Measurements from ENCODE around the gene XYLT1.

The XYLT1 gene

GRCh38 chr16:17155485-17155884 lies 315.3 kb downstream of the XYLT1 start:
- Histone ChIP-seq H3K4me3 (no peak overlapping the region), H3K27ac (no peak overlapping the region)
- no peak for DNase-seq (ENCODE audit: low spot score)
- TF ChIP-seq CTCF (IDR thresholded peaks at IDR 0.05), result no peak

- DNase-seq (ENCODE audit: low spot score), result no peak
- Histone ChIP-seq H3K4me3 (no peak overlapping the region), H3K27ac (no peak overlapping the region)
- TF ChIP-seq CTCF (IDR thresholded peaks at IDR 0.05), result no peak
Measured at GRCh38 chr16:17154981-17155380, 315.8 kb downstream of the XYLT1 start.

- TF ChIP-seq CTCF (IDR thresholded peaks at IDR 0.05), result no peak
- DNase-seq (ENCODE audit: low spot score), result no peak
- Histone ChIP-seq H3K27ac (no peak overlapping the region), H3K4me3 (no peak overlapping the region)
Measured at GRCh38 chr16:17152311-17152710, 318.4 kb downstream of the XYLT1 start.

- no peak for TF ChIP-seq CTCF (IDR thresholded peaks at IDR 0.05)
- no peak for DNase-seq (ENCODE audit: low spot score)
Measured at GRCh38 chr16:17151335-17151734, 319.4 kb downstream of the XYLT1 start.

GRCh38 chr16:17149904-17150483 lies 320.8 kb downstream of the XYLT1 start:
- Histone ChIP-seq H3K27ac (no peak overlapping the region), H3K4me3 (no peak overlapping the region)
- DNase-seq (ENCODE audit: low spot score), result no peak
- no peak for TF ChIP-seq CTCF (IDR thresholded peaks at IDR 0.05)

More at GRCh38 chr16:17151335-17151734, 319.4 kb downstream of the XYLT1 start:
- no peak overlapping the region for H3K4me3 ChIP-seq
- no peak overlapping the region for H3K27ac ChIP-seq

- no peak for DNase-seq (ENCODE audit: low spot score)
- Histone ChIP-seq H3K4me3 (no peak overlapping the region), H3K27ac (no peak overlapping the region)
- no peak for TF ChIP-seq CTCF (IDR thresholded peaks at IDR 0.05)
Measured at GRCh38 chr16:17147942-17148341, 322.8 kb downstream of the XYLT1 start.

- Histone ChIP-seq H3K27ac (no peak overlapping the region), H3K4me3 (no peak overlapping the region)
- no peak for TF ChIP-seq CTCF (IDR thresholded peaks at IDR 0.05)
- no peak for DNase-seq (ENCODE audit: low spot score)
Measured at GRCh38 chr16:17145029-17145428, 325.7 kb downstream of the XYLT1 start.
